ENCODE data around the gene ABCC1. TPM values are rescaled to one million over a fixed set of nuclear protein-coding genes. Genes with fewer than 3 reads are reported as not detected.

ABCC1 gene
- total RNA-seq, 2 donors from 2014 or later = 16.2 to 20.9 TPM

- intact Hi-C loops (cut with DNase I) = loop anchor here in 1 of 2 donors (10.0 kb wide), 1 partner anchor 102 kb away; no protein-coding TSS in a partner anchor
- DNase-seq = no peak
- ATAC-seq = no peak
Observed at GRCh38 chr16:16057102-16057501, 107.7 kb downstream of the ABCC1 start.

DNA sequence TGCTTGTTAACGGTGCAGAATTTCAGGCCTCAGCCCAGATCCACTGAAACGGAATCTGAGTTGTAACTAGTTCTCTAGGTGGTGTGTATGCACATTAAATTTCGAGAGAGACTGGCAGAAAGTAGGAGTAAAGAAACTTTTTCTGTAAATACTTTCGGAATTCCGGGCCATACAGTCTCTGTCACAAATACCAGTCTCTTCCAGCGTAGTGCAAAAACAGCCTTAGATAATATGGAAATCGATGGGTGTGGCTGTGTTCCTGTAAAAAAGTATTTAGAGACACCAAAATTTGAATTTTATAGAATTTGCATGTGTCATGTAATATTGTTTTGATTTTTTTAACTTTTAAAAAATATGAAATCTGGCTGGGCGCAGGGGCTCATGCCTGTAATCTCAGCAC lies 109.7 kb downstream of the ABCC1 start:
- intact Hi-C loops (cut with DNase I) = loop anchor here in 1 of 2 donors (10.0 kb wide), 1 partner anchor 104 kb away; no protein-coding TSS in a partner anchor
- no peak for ATAC-seq
- no peak for DNase-seq

- intact Hi-C loops (cut with DNase I) = loop anchor here in 1 of 2 donors (10.0 kb wide), 1 partner anchor 105 kb away; no protein-coding TSS in a partner anchor
- DNase-seq (no peak), ATAC-seq (no peak)
Observed at GRCh38 chr16:16059895-16060590, 110.6 kb downstream of the ABCC1 start.

DNA sequence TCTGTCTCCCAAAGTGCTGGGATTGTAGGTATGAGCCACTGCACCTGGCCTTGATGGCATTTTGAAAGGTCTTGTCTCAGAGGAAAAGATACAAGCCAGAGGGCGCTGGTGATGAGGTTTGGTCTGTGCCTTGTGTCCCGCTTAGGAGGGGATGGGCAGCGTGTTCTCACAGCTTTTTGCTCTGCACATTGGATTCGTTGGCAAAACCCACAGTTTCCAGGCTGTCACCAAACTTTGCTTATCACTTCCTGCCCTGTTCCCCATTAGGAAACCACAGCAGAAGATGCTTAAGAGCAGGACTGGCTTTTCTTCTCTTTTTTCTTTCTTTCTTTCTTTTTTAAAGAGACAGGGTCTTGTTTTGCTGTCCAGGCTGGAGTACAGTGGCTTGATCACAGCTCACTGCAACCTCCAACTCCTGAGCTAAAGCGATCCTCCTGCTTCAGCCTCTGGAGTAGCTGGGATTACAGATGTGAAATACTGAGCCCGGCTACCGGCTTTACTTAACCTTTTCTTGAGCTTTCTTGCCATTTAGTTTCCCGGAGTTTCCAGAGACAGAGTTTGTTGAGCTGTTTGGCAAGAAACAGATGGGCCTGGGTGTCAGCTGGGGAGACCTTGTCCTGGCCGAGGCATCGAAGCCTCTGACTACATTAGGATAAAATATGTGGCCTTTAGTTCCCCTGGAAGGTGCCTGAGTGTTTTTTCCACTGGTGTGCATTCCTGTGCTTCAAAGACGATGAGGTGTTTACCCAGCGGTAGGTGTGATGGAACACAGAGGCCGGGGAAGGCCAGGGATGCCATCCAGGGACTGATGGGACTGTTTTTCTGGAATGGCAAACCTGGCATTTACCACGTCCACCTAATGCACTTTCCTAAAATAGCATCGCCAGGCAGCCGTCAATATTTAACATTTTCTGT lies 112.9 kb downstream of the ABCC1 start:
- ATAC-seq = peak in 1 of 2 donors; percentile 33
- intact Hi-C loops (cut with DNase I) = no loop called here
- DNase-seq = no peak

DNA sequence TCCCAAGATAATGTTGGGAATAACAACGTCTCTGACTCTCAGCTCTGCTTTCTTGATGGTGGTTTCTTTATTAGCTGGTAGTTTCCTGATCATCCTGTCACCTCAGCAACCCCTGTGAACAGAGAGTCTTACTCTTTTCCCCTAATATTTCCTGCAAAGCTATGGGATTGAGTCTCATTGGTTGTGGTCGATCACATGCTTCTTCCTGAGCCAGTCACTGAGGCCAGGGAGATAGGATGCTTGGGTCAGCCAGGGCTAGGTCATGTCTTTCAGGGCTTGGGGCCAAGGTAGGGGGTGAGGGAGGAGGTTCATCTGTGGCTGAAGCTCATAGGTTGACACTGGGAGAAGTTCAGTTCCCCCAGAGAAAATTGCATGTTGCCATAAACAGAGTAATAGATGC lies 114.3 kb downstream of the ABCC1 start:
- ATAC-seq (no peak), DNase-seq (no peak)
- intact Hi-C loops (cut with DNase I) = no loop called here

GRCh38 chr16:16064874-16065384 lies 115.5 kb downstream of the ABCC1 start:
- intact Hi-C loops (cut with DNase I) = no loop called here
- no peak for DNase-seq

DNA sequence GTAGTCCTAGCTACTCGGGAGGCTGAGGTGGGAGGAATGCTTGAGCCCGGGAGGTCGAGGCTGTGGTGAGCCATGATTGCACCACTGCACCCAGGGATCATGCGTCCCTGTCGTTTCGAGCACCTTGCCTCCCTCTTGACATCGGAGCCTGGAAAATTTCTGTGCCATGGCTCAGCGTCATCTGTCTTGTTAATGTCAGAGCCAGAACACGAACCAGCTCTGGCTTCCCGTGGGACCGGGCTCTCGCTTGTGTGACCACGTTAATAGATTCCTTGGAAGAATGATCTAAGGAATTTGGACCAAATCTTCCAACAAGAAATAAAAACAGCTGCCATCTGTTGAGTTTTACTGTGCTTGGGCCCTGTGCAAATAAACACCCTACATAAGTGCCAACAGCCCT lies 117.7 kb downstream of the ABCC1 start:
- no peak for DNase-seq
- no peak for ATAC-seq
- intact Hi-C loops (cut with DNase I) = no loop called here

More at GRCh38 chr16:16064874-16065384, 115.5 kb downstream of the ABCC1 start:
- ATAC-seq = no peak

DNA sequence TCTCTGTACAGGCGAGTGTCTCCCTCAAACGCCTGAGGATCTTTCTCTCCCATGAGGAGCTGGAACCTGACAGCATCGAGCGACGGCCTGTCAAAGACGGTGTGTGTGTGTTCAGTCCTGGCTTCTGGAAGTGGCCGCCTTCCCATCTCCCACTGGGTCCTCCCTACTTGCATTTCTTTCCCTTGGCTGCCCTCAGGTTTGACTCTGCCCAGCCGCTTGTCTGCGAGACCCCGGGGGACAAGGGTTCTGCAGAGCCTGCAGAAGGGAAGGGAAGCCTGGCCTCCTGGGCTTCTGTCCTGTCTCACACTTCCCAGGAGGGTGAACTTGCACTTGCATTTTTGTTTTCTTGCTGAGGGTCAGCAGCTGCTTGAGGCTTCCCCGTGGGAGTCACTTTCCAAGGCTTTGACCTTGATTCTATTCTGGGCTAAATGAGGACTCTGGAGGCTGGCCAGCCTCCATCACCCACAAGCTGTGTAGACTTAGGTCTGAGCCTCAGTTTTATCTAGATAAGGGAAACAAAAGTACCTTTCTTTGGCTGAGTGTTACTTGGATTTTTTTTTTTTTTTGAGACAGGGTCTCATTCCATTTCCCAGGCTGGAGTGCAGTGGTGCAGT lies 122.3 kb downstream of the ABCC1 start:
- intact Hi-C loops (cut with DNase I) = no loop called here
- DNase-seq (no peak), ATAC-seq (peak; percentile 61 to 69)

DNA sequence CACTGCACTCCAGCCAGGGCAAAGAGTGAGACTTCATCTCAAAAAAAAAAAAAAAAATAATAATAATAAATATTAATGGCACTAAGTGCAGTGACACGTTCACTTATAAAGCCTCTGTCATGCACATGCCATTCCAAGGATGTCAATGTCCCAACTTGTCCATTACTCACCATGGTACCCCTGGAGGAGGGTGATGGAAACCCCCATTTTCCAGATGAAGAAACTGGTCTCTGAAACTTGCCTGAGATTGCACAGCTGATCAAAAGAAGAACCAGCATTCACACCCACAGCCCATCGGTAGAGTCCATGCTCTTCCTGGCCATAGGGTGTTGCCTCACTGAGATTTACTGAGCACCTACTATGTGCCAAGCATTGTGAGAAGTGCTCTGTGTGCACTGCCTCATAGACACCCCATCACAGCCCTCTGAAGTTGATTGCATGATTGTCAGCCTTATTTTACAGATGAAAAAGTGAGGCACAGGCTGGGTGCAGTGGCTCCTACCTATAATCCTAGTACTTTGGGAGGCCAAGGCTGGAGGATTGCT lies 123.7 kb downstream of the ABCC1 start:
- intact Hi-C loops (cut with DNase I) = no loop called here

DNA sequence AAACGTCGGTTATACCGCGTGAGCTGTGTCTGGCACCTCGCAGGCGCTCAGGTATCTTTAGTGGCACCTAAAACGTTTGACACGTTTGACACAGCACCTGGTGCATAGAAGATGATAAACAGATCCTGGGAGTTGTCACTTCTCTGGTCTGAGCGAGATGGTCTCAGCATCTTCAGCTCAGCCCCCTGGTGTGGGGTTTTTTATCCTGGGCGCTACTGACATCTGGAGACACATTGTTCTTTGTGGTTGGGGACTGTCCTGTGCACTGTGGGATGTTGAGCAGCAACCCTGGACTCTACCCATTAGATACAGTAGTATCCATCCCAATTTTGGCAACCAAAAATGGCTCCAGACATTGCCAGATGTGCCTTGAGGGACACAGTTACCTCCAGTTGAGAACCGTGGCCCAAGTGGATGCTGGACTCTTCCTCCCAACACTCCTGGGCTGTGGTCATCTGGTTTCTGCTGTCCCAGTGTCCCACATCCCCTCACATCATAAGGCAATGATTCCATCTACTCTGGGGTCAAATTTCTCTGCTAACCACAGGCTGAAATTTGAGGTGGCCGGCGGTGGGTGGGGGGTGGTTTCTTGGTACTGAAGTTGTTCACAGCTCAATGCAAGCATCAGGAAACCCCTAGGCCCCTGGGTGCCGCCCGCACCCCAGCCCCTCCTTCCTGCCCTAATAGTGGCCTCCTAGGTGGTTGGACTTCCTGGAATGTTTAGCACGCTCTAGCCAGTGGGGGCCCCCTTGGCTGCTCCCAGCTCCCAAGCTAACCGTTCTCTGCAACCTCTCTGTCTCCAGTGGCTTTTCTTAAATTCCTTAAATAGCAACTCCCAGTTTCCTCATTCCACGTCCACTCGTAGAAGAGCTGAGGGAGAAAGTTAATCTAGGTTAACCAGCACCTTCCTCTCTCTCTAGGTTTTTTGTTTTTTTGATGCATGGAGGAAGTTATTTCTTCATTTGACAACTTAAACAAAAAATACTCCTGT lies 124.8 kb downstream of the ABCC1 start:
- intact Hi-C loops (cut with DNase I) = no loop called here
- DNase-seq (no peak), ATAC-seq (peak; percentile 24 to 62)

More for the DNA sequence above, 123.7 kb downstream of the ABCC1 start:
- ATAC-seq (no peak), DNase-seq (no peak)

- DNase-seq (peak; percentile 54), ATAC-seq (peak in 1 of 2 donors; percentile 39)
- intact Hi-C loops (cut with DNase I) = no loop called here
Observed at GRCh38 chr16:16075488-16076422, 126.3 kb downstream of the ABCC1 start.

DNA sequence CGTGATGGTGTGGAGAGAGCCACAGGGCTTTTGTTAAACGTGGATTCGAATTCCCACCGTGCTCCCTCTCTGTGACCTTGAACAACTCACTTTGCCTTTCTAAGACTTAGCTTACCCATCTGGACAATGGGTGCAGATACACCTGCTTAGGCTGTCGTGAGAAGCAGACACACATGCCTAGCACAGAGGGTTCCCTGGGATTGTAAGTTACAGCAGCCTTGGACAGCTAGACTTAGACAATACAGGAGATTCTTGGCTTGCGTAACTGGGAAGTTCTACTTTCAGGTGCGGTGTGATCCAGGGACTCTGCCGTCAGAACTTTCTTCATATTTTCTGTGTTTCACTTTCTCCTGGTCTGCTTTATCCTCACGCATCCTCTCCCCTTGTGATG lies 127.0 kb downstream of the ABCC1 start:
- ATAC-seq = no peak

DNA sequence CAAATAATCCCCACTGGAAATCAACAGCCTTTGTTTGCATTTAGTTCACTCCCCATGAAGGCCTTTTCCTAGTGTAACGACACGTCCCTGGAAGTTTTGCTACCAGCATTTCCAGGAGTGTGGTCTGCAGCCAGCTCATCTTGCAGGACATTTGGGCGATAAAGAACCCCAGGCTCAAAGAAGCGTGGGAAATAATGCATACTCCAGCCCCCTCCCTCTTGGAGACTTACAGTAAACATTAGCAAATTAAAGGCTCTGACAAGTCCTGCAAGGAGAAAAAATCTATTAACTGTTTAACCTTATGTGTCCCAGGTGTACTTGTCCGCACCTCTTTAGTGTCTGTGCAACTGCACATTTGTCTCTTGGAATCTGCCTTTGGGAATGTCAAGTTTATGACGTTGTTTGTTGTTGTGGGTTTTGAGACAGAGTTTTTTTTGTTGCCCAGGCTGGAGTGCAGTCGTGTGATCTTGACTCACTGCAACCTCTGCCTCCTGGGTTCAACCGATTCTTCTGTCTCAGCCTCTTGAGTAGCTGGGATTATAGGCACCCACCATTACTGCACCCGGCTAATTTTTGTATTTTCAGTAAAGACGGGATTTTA lies 131.1 kb downstream of the ABCC1 start:
- ATAC-seq (no peak), DNase-seq (no peak)
- intact Hi-C loops (cut with DNase I) = no loop called here

More for the DNA sequence above, 127.0 kb downstream of the ABCC1 start:
- intact Hi-C loops (cut with DNase I) = no loop called here
- no peak for DNase-seq

GRCh38 chr16:16081141-16081540 lies 131.7 kb downstream of the ABCC1 start:
- no peak for ATAC-seq
- no peak for DNase-seq
- intact Hi-C loops (cut with DNase I) = no loop called here

GRCh38 chr16:16082255-16082654 lies 132.8 kb downstream of the ABCC1 start:
- intact Hi-C loops (cut with DNase I) = no loop called here
- DNase-seq = no peak
- ATAC-seq = no peak

DNA sequence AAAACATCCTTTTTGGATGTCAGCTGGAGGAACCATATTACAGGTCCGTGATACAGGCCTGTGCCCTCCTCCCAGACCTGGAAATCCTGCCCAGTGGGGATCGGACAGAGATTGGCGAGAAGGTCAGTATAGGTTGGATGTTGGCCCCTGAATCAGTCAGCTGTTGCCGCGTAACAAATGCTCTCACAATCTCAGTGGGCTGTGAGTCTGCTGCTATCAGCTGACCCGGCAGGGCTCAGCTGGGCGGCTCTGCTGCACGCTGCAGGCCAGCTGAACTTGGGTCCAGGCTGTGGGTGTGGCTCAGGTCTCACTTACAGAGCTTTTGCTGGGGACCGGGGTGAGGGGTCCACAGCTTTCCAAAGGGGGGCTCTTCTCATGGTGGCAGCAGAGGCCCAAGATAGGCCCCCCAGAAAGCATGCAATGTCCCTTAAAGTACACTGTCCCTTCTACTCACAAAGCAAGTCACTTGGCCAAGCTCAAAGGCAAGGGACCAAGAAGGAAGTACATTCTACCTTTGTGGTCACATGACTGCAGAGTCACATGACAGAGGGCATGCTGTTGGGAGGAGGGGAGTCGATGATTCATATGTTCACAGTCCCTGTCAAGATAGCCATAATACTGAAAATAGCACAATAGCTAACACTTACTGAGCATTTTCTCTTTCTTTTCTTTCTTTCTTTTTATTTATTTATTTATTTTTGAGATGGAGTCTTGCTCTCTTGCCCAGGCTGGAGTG lies 134.2 kb downstream of the ABCC1 start:
- ATAC-seq (no peak), DNase-seq (no peak)
- intact Hi-C loops (cut with DNase I) = no loop called here
